ENCODE measurements around the gene VILL.

The VILL gene

GRCh38 chr3:38040401-38040800 is 49.8 kb downstream of the VILL start:
- H3K27ac ChIP-seq = no peak overlapping the region
- TF ChIP-seq CTCF (conservative IDR thresholded peaks at IDR 0.05; ENCODE audit: low read depth, low read length) = no peak
- no peak overlapping the region for H2AFZ ChIP-seq (ENCODE audit: low read depth)
- H4K20me1 ChIP-seq (ENCODE audit: insufficient read depth) = no peaks in the 10 kb centered on the region
- H3K4me2 ChIP-seq = no peak overlapping the region
- no peak overlapping the region for H3K9ac ChIP-seq
- no peak overlapping the region for H3K4me3 ChIP-seq (IDR thresholded peaks at IDR 0.05; ENCODE audit: insufficient read depth, low read depth, low read length)
- H3K4me1 ChIP-seq (ENCODE audit: low read depth, poor library complexity, severe bottlenecking) = no peaks in the 10 kb centered on the region
- no peaks in the 10 kb centered on the region for H3K27me3 ChIP-seq (ENCODE audit: insufficient read depth, low read depth)
- no peaks in the 10 kb centered on the region for H3K79me2 ChIP-seq (ENCODE audit: insufficient read depth, low read depth)
- H3K36me3 ChIP-seq (ENCODE audit: insufficient read depth) = no peaks in the 10 kb centered on the region

- no peak for TF ChIP-seq CTCF (conservative IDR thresholded peaks at IDR 0.05; ENCODE audit: low read depth, low read length)
Measured at GRCh38 chr3:38043486-38043885, 52.9 kb downstream of the VILL start.

GRCh38 chr3:38046027-38046426 is 55.4 kb downstream of the VILL start:
- no peak for TF ChIP-seq CTCF (conservative IDR thresholded peaks at IDR 0.05; ENCODE audit: low read depth, low read length)
- Histone ChIP-seq H3K36me3 (ENCODE audit: insufficient read depth) (no peaks in the 10 kb centered on the region), H3K4me3 (IDR thresholded peaks at IDR 0.05; ENCODE audit: insufficient read depth, low read depth, low read length) (no peak overlapping the region)

More at GRCh38 chr3:38043486-38043885, 52.9 kb downstream of the VILL start:
- Histone ChIP-seq H3K27me3 (ENCODE audit: insufficient read depth, low read depth) (no peaks in the 10 kb centered on the region), H3K4me2 (no peak overlapping the region), H4K20me1 (ENCODE audit: insufficient read depth) (no peaks in the 10 kb centered on the region), H3K4me1 (ENCODE audit: low read depth, poor library complexity, severe bottlenecking) (no peaks in the 10 kb centered on the region), H3K9ac (no peak overlapping the region), H3K27ac (no peak overlapping the region), H3K4me3 (IDR thresholded peaks at IDR 0.05; ENCODE audit: insufficient read depth, low read depth, low read length) (no peak overlapping the region), H2AFZ (ENCODE audit: low read depth) (no peak overlapping the region), H3K79me2 (ENCODE audit: insufficient read depth, low read depth) (no peaks in the 10 kb centered on the region), H3K36me3 (ENCODE audit: insufficient read depth) (no peaks in the 10 kb centered on the region)

GRCh38 chr3:38046821-38047220 is 56.2 kb downstream of the VILL start:
- no peak for TF ChIP-seq CTCF (conservative IDR thresholded peaks at IDR 0.05; ENCODE audit: low read depth, low read length)
- no peaks in the 10 kb centered on the region for H3K79me2 ChIP-seq (ENCODE audit: insufficient read depth, low read depth)
- no peak overlapping the region for H3K9ac ChIP-seq
- H2AFZ ChIP-seq (ENCODE audit: low read depth) = no peak overlapping the region
- H4K20me1 ChIP-seq (ENCODE audit: insufficient read depth) = no peaks in the 10 kb centered on the region
- no peaks in the 10 kb centered on the region for H3K36me3 ChIP-seq (ENCODE audit: insufficient read depth)
- no peak overlapping the region for H3K27ac ChIP-seq
- H3K4me1 ChIP-seq (ENCODE audit: low read depth, poor library complexity, severe bottlenecking) = no peaks in the 10 kb centered on the region
- no peak overlapping the region for H3K4me2 ChIP-seq
- no peak overlapping the region for H3K4me3 ChIP-seq (IDR thresholded peaks at IDR 0.05; ENCODE audit: insufficient read depth, low read depth, low read length)
- no peaks in the 10 kb centered on the region for H3K27me3 ChIP-seq (ENCODE audit: insufficient read depth, low read depth)

More at GRCh38 chr3:38046027-38046426, 55.4 kb downstream of the VILL start:
- H3K79me2 ChIP-seq (ENCODE audit: insufficient read depth, low read depth) = no peaks in the 10 kb centered on the region
- H2AFZ ChIP-seq (ENCODE audit: low read depth) = no peak overlapping the region
- no peak overlapping the region for H3K4me2 ChIP-seq
- no peak overlapping the region for H3K9ac ChIP-seq
- no peaks in the 10 kb centered on the region for H3K4me1 ChIP-seq (ENCODE audit: low read depth, poor library complexity, severe bottlenecking)
- H3K27me3 ChIP-seq (ENCODE audit: insufficient read depth, low read depth) = no peaks in the 10 kb centered on the region
- H4K20me1 ChIP-seq (ENCODE audit: insufficient read depth) = no peaks in the 10 kb centered on the region
- no peak overlapping the region for H3K27ac ChIP-seq
